ENCODE data around the gene SUSD3.

GRCh38 chr9:93061791-93062763 is 3.6 kb downstream of the SUSD3 start:
- TF ChIP-seq POLR2A (IDR thresholded peaks at IDR 0.05; ENCODE audit: control extremely low read depth in 1 of 2, low read depth in 2 of 2, low read length in 2 of 2) (no peak), RAD21 (IDR thresholded peaks at IDR 0.05 in 1 of 2, conservative IDR thresholded peaks at IDR 0.05 in 1 of 2; ENCODE audit: low read depth in 2 of 2, low read length in 2 of 2) (peak; percentile 46 to 58), TAF1 (IDR thresholded peaks at IDR 0.05; ENCODE audit: low read depth, low read length) (no peak), MAFK (IDR thresholded peaks at IDR 0.05; ENCODE audit: low read depth, low read length) (no peak), CHD2 (IDR thresholded peaks at IDR 0.05; ENCODE audit: low read length) (no peak), SIN3A (conservative IDR thresholded peaks at IDR 0.05 in 1 of 2, IDR thresholded peaks at IDR 0.05 in 1 of 2; ENCODE audit: low read depth in 1 of 2, low read length in 2 of 2) (no peak), RXRA (IDR thresholded peaks at IDR 0.05; ENCODE audit: insufficient read depth, low read depth, low read length) (no peak), POLR2AphosphoS5 (IDR thresholded peaks at IDR 0.05; ENCODE audit: low read depth, low read length) (no peak), USF2 (IDR thresholded peaks at IDR 0.05; ENCODE audit: low read length) (no peak), CTCF (IDR thresholded peaks at IDR 0.05; ENCODE audit: control extremely low read depth in 1 of 3, insufficient read depth in 1 of 3, low read depth in 1 of 3, low read length in 3 of 3) (peak in 2 of 3 experiments; percentile 20 to 44; a peak in 2 of 4 replicates), TCF12 (IDR thresholded peaks at IDR 0.05; ENCODE audit: low read depth, low read length) (0 out of 2 replicates have a peak, but pooled peaks have one; percentile 17)

All from H1 (cell line).